ENCODE data around the gene PIPOX. TPM values are rescaled to one million over a fixed set of nuclear protein-coding genes. Genes with fewer than 3 reads are reported as not detected.
A peak's percentile ranks its signal among the peaks of the same experiment; 100 is the strongest.

The PIPOX gene
- total and polyA plus RNA-seq, 2 of the 8 experiments (the other 6 are each of a cell fraction or from before 2014, with no cell fraction given): 57.2 to 99.6 TPM

DNA sequence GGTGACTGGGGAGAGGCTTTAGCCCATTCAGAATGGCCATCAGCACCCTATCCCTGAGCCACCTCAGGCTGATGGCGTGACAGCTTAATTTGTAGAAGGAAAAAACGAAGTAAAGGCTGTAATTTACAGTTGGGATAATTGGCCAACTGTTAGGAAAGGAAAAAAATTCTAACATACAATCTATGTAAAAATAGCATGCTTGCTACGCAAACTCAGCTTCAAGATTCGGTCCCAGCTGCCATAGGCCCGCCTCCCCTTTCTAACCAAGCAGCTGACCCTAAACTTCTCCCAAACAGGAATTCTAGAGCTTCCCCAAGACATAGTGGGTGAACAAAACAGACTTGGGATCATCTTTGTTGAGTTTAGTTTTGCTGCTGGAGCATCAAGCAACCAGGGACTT is 42.0 kb upstream of the PIPOX start:
- no peak overlapping the region for H4K8ac ChIP-seq (ENCODE audit: extremely low read depth, insufficient read depth, low read length)
- H3K56ac ChIP-seq (replicated peaks; ENCODE audit: insufficient read length, low read depth, low read length): no peak overlapping the region
- peak overlapping the region; percentile 9 for H3K18ac ChIP-seq (ENCODE audit: extremely low read depth, low read length)
- POLR2A ChIA-PET (ENCODE audit: partially characterized antibody): interaction anchor here (1.1 to 1.7 kb wide), 5 partner anchors 8 to 44 kb away, joined by 3 to 5 read pairs (median 5); no protein-coding TSS in a partner anchor
- no peak overlapping the region for H3K9ac ChIP-seq (replicated peaks in 1 of 4; ENCODE audit: extremely low read depth in 1 of 4, low read depth in 3 of 4, low read length in 3 of 4)
- no peak overlapping the region for H3K4me2 ChIP-seq (ENCODE audit: insufficient read depth in 1 of 2, low read depth in 2 of 2, low read length in 2 of 2)
- H3K4me3 ChIP-seq (ENCODE audit: extremely low read depth in 1 of 4, insufficient read depth in 2 of 4, low read depth in 3 of 4, low read length in 4 of 4): no peak overlapping the region
- no peak overlapping the region for H3K27ac ChIP-seq (ENCODE audit: low read depth, low read length)
- no peaks in the 10 kb centered on the region for H3K9me3 ChIP-seq (ENCODE audit: insufficient read depth in 2 of 2, low read depth in 1 of 2, low read length in 1 of 2)
- H2BK20ac ChIP-seq (ENCODE audit: low read length): peak overlapping the region; percentile 8; the same call in 1 of the 2 replicates
- no peak overlapping the region for H4K5ac ChIP-seq (ENCODE audit: insufficient read length, low read depth, low read length)
- H4K91ac ChIP-seq (replicated peaks; ENCODE audit: insufficient read length, low read length): no peak overlapping the region
- H2BK5ac ChIP-seq (ENCODE audit: low read depth, low read length): no peak overlapping the region
- no peak overlapping the region for H2BK120ac ChIP-seq (replicated peaks; ENCODE audit: low read depth, low read length)
- H3K14ac ChIP-seq (ENCODE audit: insufficient read length): no peak overlapping the region
- peaks cover 6 to 18% (median 16%) of the 10 kb centered on the region in 4 experiments; a peak in 6 of 7 replicates for H3K27me3 ChIP-seq (replicated peaks in 1 of 4; ENCODE audit: control insufficient read depth in 3 of 4, extremely low read depth in 1 of 4, insufficient read depth in 3 of 4, low read length in 3 of 4)
- DNase-seq (ENCODE audit: low read depth in 1 of 2, low spot score in 2 of 2): no peak
- H3K4ac ChIP-seq (replicated peaks; ENCODE audit: insufficient read length, low read depth, low read length): no peak overlapping the region
- no peaks in the 10 kb centered on the region for H3K79me2 ChIP-seq (ENCODE audit: control insufficient read depth in 1 of 2, insufficient read depth in 2 of 2, low read length in 2 of 2)
- H3K4me1 ChIP-seq (replicated peaks in 1 of 4; ENCODE audit: control insufficient read depth in 3 of 4, insufficient read depth in 4 of 4, low read length in 3 of 4): peaks cover 4 to 51% (median 33%) of the 10 kb centered on the region in 4 experiments
- H2BK15ac ChIP-seq (ENCODE audit: low read length): peak overlapping the region; percentile 96; the same call in 1 of the 2 replicates
- H2AK5ac ChIP-seq (ENCODE audit: low read depth, low read length): no peak overlapping the region
- no peak overlapping the region for H3K23ac ChIP-seq (ENCODE audit: insufficient read length)
- H3K79me1 ChIP-seq (ENCODE audit: low read depth, low read length): no peaks in the 10 kb centered on the region
- no peak for FAIRE-seq
- 87% methylated on average over 5 of the region's 5 CpGs; no CpG with 5 or more reads in 1 of the 2 experiments for WGBS, 2 experiments (ENCODE audit: extremely low coverage in 1 of 2, insufficient coverage in 1 of 2, insufficient read length in 1 of 2, insufficient replicate concordance in 2 of 2, low coverage in 1 of 2, low lambda C conversion rate in 2 of 2, missing lambda C conversion rate in 1 of 2)
- no peak overlapping the region for H2AFZ ChIP-seq (ENCODE audit: low read length)
- peaks cover 2% of the 10 kb centered on the region; the same call in 1 of the 2 replicates for H3K23me2 ChIP-seq (ENCODE audit: low read depth, low read length)
- H3K36me3 ChIP-seq (ENCODE audit: control insufficient read depth in 2 of 4, insufficient read depth in 4 of 4, low read length in 3 of 4): no peaks in the 10 kb centered on the region
- peak overlapping the region; percentile 52; the same call in 1 of the 2 replicates for H2BK12ac ChIP-seq (ENCODE audit: low read depth, low read length)
- no peaks in the 10 kb centered on the region for H4K20me1 ChIP-seq (replicated peaks in 1 of 2; ENCODE audit: control insufficient read depth in 1 of 2, insufficient read depth in 2 of 2, low read length in 2 of 2)
- CTCF ChIA-PET (ENCODE audit: partially characterized antibody): interaction anchor here (0.9 to 17.9 kb wide), 12 partner anchors 7 to 123 kb away, joined by 3 to 239 read pairs (median 6); partner anchors contain the start of gene PIPOX
- TF ChIP-seq RNF2 (IDR thresholded peaks at IDR 0.05; ENCODE audit: borderline replicate concordance, low read depth, low read length, missing control alignments, poor library complexity, severe bottlenecking): no peak
- no peak for TF ChIP-seq SRF (IDR thresholded peaks at IDR 0.05; ENCODE audit: low read depth, low read length)
- TF ChIP-seq SP1 (IDR thresholded peaks at IDR 0.05; ENCODE audit: low read depth, low read length): no peak
- TF ChIP-seq ASH2L (IDR thresholded peaks at IDR 0.05; ENCODE audit: low read length): no peak
- no peak for TF ChIP-seq EGR1 (IDR thresholded peaks at IDR 0.05; ENCODE audit: borderline replicate concordance, low read depth, low read length)
- TF ChIP-seq NANOG (IDR thresholded peaks at IDR 0.05; ENCODE audit: insufficient read depth, low read depth, low read length, poor library complexity, severe bottlenecking): no peak
- TF ChIP-seq RXRA (IDR thresholded peaks at IDR 0.05; ENCODE audit: insufficient read depth, low read depth, low read length): no peak
- TF ChIP-seq, protein P1, sequence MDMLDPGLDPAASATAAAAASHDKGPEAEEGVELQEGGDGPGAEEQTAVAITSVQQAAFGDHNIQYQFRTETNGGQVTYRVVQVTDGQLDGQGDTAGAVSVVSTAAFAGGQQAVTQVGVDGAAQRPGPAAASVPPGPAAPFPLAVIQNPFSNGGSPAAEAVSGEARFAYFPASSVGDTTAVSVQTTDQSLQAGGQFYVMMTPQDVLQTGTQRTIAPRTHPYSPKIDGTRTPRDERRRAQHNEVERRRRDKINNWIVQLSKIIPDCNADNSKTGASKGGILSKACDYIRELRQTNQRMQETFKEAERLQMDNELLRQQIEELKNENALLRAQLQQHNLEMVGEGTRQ (IDR thresholded peaks at IDR 0.05; ENCODE audit: low read length): no peak
- no peak for TF ChIP-seq CTBP2 (IDR thresholded peaks at IDR 0.05; ENCODE audit: borderline replicate concordance, insufficient read depth, insufficient read length, low read length)
- no peak for TF ChIP-seq RFX5 (IDR thresholded peaks at IDR 0.05; ENCODE audit: borderline replicate concordance, low read depth, low read length)
- TF ChIP-seq KDM4A (IDR thresholded peaks at IDR 0.05; ENCODE audit: low read depth, low read length, severe bottlenecking): no peak
- no peak for TF ChIP-seq JUN (IDR thresholded peaks at IDR 0.05; ENCODE audit: low read depth, low read length)
